ENCODE measurements around the gene ZNF521. TPM values are rescaled to one million over a fixed set of nuclear protein-coding genes. Genes with fewer than 3 reads are reported as not detected.

ZNF521 gene
- total and polyA plus RNA-seq, 3 experiments from 2014 or later, result not detected

- Histone ChIP-seq H3K4me1 (ENCODE audit: insufficient read depth, low read length) (no peaks in the 10 kb centered on the region), H3K9me3 (ENCODE audit: low read length) (no peaks in the 10 kb centered on the region), H3K4me3 (ENCODE audit: low read length) (no peak overlapping the region), H3K27me3 (ENCODE audit: insufficient read depth, low read length, poor library complexity, severe bottlenecking) (no peaks in the 10 kb centered on the region), H3K27ac (ENCODE audit: low read depth, low read length) (no peak overlapping the region), H3K36me3 (ENCODE audit: insufficient read depth, low read length) (no peaks in the 10 kb centered on the region)
- no peak for DNase-seq
- POLR2A ChIA-PET, result no interaction called here
- no peaks in the 10 kb centered on the region for H3K36me3 Mint-ChIP-seq
- no peaks in the 10 kb centered on the region for H3K4me1 Mint-ChIP-seq
- no peak overlapping the region for H3K4me3 Mint-ChIP-seq
- H3K9me3 Mint-ChIP-seq, result no peaks in the 10 kb centered on the region
- CTCF ChIA-PET, result no interaction called here
- H3K27me3 Mint-ChIP-seq, result peaks cover 4% of the 10 kb centered on the region in 2 donors
- no peak overlapping the region for H3K27ac Mint-ChIP-seq
Measured at GRCh38 chr18:25180973-25181548, 170.9 kb downstream of the ZNF521 start.

GRCh38 chr18:25177631-25178030 lies 174.3 kb downstream of the ZNF521 start:
- ChIA-PET POLR2A (no interaction called here), CTCF (no interaction called here)
- Histone ChIP-seq H3K27me3 (ENCODE audit: insufficient read depth, low read length, poor library complexity, severe bottlenecking) (no peaks in the 10 kb centered on the region), H3K27ac (ENCODE audit: low read depth, low read length) (no peak overlapping the region), H3K4me3 (ENCODE audit: low read length) (no peak overlapping the region), H3K9me3 (ENCODE audit: low read length) (no peaks in the 10 kb centered on the region), H3K36me3 (ENCODE audit: insufficient read depth, low read length) (no peaks in the 10 kb centered on the region), H3K4me1 (ENCODE audit: insufficient read depth, low read length) (no peaks in the 10 kb centered on the region)
- no peaks in the 10 kb centered on the region for H3K9me3 Mint-ChIP-seq
- no peak overlapping the region for H3K4me3 Mint-ChIP-seq
- H3K4me1 Mint-ChIP-seq, result no peaks in the 10 kb centered on the region
- no peaks in the 10 kb centered on the region for H3K36me3 Mint-ChIP-seq
- no peak for DNase-seq
- no peak overlapping the region for H3K27ac Mint-ChIP-seq
- H3K27me3 Mint-ChIP-seq, result peaks cover 4% of the 10 kb centered on the region in 2 donors

GRCh38 chr18:25176518-25177042 lies 175.4 kb downstream of the ZNF521 start:
- DNase-seq, result no peak
- no peaks in the 10 kb centered on the region for H3K9me3 ChIP-seq (ENCODE audit: low read length)
- H3K9me3 Mint-ChIP-seq, result no peaks in the 10 kb centered on the region
- no peaks in the 10 kb centered on the region for H3K27me3 ChIP-seq (ENCODE audit: insufficient read depth, low read length, poor library complexity, severe bottlenecking)
- ChIA-PET POLR2A (no interaction called here), CTCF (no interaction called here)
- no peak overlapping the region for H3K27ac ChIP-seq (ENCODE audit: low read depth, low read length)
- H3K27me3 Mint-ChIP-seq, result peaks cover 4% of the 10 kb centered on the region in 2 donors
- no peaks in the 10 kb centered on the region for H3K4me1 Mint-ChIP-seq
- no peaks in the 10 kb centered on the region for H3K36me3 Mint-ChIP-seq
- no peak overlapping the region for H3K4me3 ChIP-seq (ENCODE audit: low read length)
- no peaks in the 10 kb centered on the region for H3K4me1 ChIP-seq (ENCODE audit: insufficient read depth, low read length)
- no peak overlapping the region for H3K4me3 Mint-ChIP-seq
- H3K27ac Mint-ChIP-seq, result no peak overlapping the region
- H3K36me3 ChIP-seq (ENCODE audit: insufficient read depth, low read length), result no peaks in the 10 kb centered on the region

- Mint-ChIP-seq H3K9me3 (no peaks in the 10 kb centered on the region), H3K4me3 (no peak overlapping the region), H3K27me3 (peaks cover 4% of the 10 kb centered on the region in 2 donors), H3K36me3 (no peaks in the 10 kb centered on the region), H3K27ac (no peak overlapping the region), H3K4me1 (no peaks in the 10 kb centered on the region)
- Histone ChIP-seq H3K9me3 (ENCODE audit: low read length) (no peaks in the 10 kb centered on the region), H3K36me3 (ENCODE audit: insufficient read depth, low read length) (no peaks in the 10 kb centered on the region), H3K27me3 (ENCODE audit: insufficient read depth, low read length, poor library complexity, severe bottlenecking) (no peaks in the 10 kb centered on the region), H3K27ac (ENCODE audit: low read depth, low read length) (no peak overlapping the region), H3K4me1 (ENCODE audit: insufficient read depth, low read length) (no peaks in the 10 kb centered on the region), H3K4me3 (ENCODE audit: low read length) (no peak overlapping the region)
- POLR2A ChIA-PET, result no interaction called here
- DNase-seq, result no peak
- CTCF ChIA-PET, result no interaction called here
Measured at GRCh38 chr18:25175558-25176517, 176.1 kb downstream of the ZNF521 start.

GRCh38 chr18:25174324-25174723 lies 177.6 kb downstream of the ZNF521 start:
- Histone ChIP-seq H3K27me3 (ENCODE audit: insufficient read depth, low read length, poor library complexity, severe bottlenecking) (no peaks in the 10 kb centered on the region), H3K36me3 (ENCODE audit: insufficient read depth, low read length) (no peaks in the 10 kb centered on the region), H3K9me3 (ENCODE audit: low read length) (no peaks in the 10 kb centered on the region), H3K4me3 (ENCODE audit: low read length) (no peak overlapping the region), H3K4me1 (ENCODE audit: insufficient read depth, low read length) (no peaks in the 10 kb centered on the region), H3K27ac (ENCODE audit: low read depth, low read length) (no peak overlapping the region)
- CTCF ChIA-PET, result no interaction called here
- Mint-ChIP-seq H3K27me3 (peaks cover 2% of the 10 kb centered on the region in 2 donors), H3K27ac (no peak overlapping the region), H3K36me3 (no peaks in the 10 kb centered on the region), H3K9me3 (no peaks in the 10 kb centered on the region), H3K4me3 (no peak overlapping the region), H3K4me1 (no peaks in the 10 kb centered on the region)
- no peak for DNase-seq
- POLR2A ChIA-PET, result no interaction called here

GRCh38 chr18:25171334-25171733 lies 180.6 kb downstream of the ZNF521 start:
- H3K27ac ChIP-seq (ENCODE audit: low read depth, low read length), result no peak overlapping the region
- Mint-ChIP-seq H3K4me3 (no peak overlapping the region), H3K9me3 (no peaks in the 10 kb centered on the region), H3K27ac (no peak overlapping the region), H3K36me3 (no peaks in the 10 kb centered on the region), H3K4me1 (no peaks in the 10 kb centered on the region), H3K27me3 (no peaks in the 10 kb centered on the region)
- H3K4me3 ChIP-seq (ENCODE audit: low read length), result no peak overlapping the region
- H3K9me3 ChIP-seq (ENCODE audit: low read length), result no peaks in the 10 kb centered on the region
- CTCF ChIA-PET, result no interaction called here
- H3K4me1 ChIP-seq (ENCODE audit: insufficient read depth, low read length), result no peaks in the 10 kb centered on the region
- DNase-seq, result no peak
- H3K36me3 ChIP-seq (ENCODE audit: insufficient read depth, low read length), result no peaks in the 10 kb centered on the region
- no peaks in the 10 kb centered on the region for H3K27me3 ChIP-seq (ENCODE audit: insufficient read depth, low read length, poor library complexity, severe bottlenecking)
- POLR2A ChIA-PET, result no interaction called here

GRCh38 chr18:25170402-25170801 lies 181.6 kb downstream of the ZNF521 start:
- H3K9me3 ChIP-seq (ENCODE audit: low read length), result no peaks in the 10 kb centered on the region
- no peaks in the 10 kb centered on the region for H3K27me3 Mint-ChIP-seq
- H3K27ac ChIP-seq (ENCODE audit: low read depth, low read length), result no peak overlapping the region
- H3K27me3 ChIP-seq (ENCODE audit: insufficient read depth, low read length, poor library complexity, severe bottlenecking), result no peaks in the 10 kb centered on the region
- no peak overlapping the region for H3K4me3 Mint-ChIP-seq
- no peak overlapping the region for H3K27ac Mint-ChIP-seq
- H3K4me3 ChIP-seq (ENCODE audit: low read length), result no peak overlapping the region
- no peak for DNase-seq
- POLR2A ChIA-PET, result no interaction called here
- no peaks in the 10 kb centered on the region for H3K9me3 Mint-ChIP-seq
- no peaks in the 10 kb centered on the region for H3K36me3 ChIP-seq (ENCODE audit: insufficient read depth, low read length)
- CTCF ChIA-PET, result no interaction called here
- H3K4me1 ChIP-seq (ENCODE audit: insufficient read depth, low read length), result no peaks in the 10 kb centered on the region
- no peaks in the 10 kb centered on the region for H3K36me3 Mint-ChIP-seq
- H3K4me1 Mint-ChIP-seq, result peaks cover 3 to 8% (median 5%) of the 10 kb centered on the region in 3 donors

GRCh38 chr18:25169701-25170100 lies 182.3 kb downstream of the ZNF521 start:
- ChIA-PET POLR2A (no interaction called here), CTCF (no interaction called here)
- no peaks in the 10 kb centered on the region for H3K4me1 ChIP-seq (ENCODE audit: insufficient read depth, low read length)
- Mint-ChIP-seq H3K27ac (no peak overlapping the region), H3K4me3 (no peak overlapping the region), H3K27me3 (no peaks in the 10 kb centered on the region), H3K36me3 (no peaks in the 10 kb centered on the region), H3K4me1 (peaks cover 7 to 15% (median 12%) of the 10 kb centered on the region in 3 donors), H3K9me3 (no peaks in the 10 kb centered on the region)
- no peak overlapping the region for H3K4me3 ChIP-seq (ENCODE audit: low read length)
- no peaks in the 10 kb centered on the region for H3K27me3 ChIP-seq (ENCODE audit: insufficient read depth, low read length, poor library complexity, severe bottlenecking)
- no peak for DNase-seq
- H3K9me3 ChIP-seq (ENCODE audit: low read length), result no peaks in the 10 kb centered on the region
- no peaks in the 10 kb centered on the region for H3K36me3 ChIP-seq (ENCODE audit: insufficient read depth, low read length)
- H3K27ac ChIP-seq (ENCODE audit: low read depth, low read length), result no peak overlapping the region

Data from CD8-positive, alpha-beta memory T cell (primary cell).